GM21367 (cell line): ENCODE data around the gene MCOLN2.
"Not testable (repeated sequence)": the region's sequence is repeated elsewhere in the genome, so short reads cannot be mapped to it uniquely, and the experiment has no call there.

Experiments used
- ATAC-seq: cut with Tn5 transposase; IDR thresholded peaks from one replicate; pipeline ENCODE4 v1.9.1; 2021; ENCODE audit not compliant: unreplicated experiment

MCOLN2 gene

GRCh38 chr1:84907095-84907827 lies 89.7 kb downstream of the MCOLN2 start:
- no peak for ATAC-seq

- ATAC-seq: not testable (repeated sequence)
Observed at GRCh38 chr1:84902727-84903126, 94.2 kb downstream of the MCOLN2 start.

- ATAC-seq: no peak
Observed at GRCh38 chr1:84899969-84900368, 96.9 kb downstream of the MCOLN2 start.

GRCh38 chr1:84896279-84896678 lies 100.6 kb downstream of the MCOLN2 start:
- ATAC-seq: no peak

DNA sequence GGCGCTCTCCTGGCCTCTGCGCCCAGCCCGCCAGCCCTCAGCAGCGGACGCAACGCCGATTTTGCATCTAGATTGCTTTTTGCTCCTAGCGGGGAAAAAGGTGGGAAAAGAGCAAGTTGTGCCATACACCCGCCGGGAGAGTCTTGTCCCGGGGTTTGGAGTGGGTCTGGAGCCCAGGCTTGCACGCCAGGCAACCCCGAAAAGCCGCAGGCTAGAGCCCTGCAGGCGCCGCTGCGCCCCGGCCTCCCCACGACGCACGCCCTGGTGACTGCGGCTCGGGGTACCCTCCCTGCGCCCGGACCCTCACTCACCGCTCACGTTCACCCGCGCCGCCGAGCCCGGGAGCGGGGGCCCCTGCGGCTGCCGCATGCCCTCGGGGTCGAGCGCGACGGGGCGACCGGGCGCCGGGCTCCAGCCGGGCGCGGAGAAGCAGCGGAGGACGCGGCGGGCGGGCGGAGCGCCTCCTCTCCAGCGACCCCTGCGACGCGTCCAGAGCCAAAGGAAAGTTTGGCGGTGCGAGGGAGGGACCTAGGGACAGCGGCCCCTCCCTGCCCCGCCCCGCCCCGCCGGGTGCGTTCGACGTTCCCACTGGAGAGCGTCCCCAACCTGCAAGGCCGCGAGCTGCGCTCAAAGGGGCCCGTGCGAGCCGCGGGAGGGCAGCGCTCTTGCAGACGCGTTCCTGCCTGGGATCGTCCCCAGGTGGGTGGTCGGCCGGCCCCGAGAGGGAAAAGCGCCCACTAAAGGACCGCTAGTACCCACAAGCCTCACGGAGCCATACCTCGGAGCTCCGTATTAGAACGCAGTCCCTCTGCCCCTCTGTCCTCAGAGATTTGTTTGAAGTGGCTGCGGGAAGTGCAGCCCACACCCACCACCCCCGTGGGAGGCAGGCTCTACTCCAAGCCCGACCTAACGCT lies 104.0 kb downstream of the MCOLN2 start, which contains the start of gene LPAR3:
Gene LPAR3 (minus strand): TSS at position 502 of the 914 bp plus-strand sequence. CDS start 27,086 bp downstream, outside the sequence.
- no peak for ATAC-seq

- no peak for ATAC-seq
Observed at GRCh38 chr1:84890566-84890965, 106.3 kb downstream of the MCOLN2 start.

DNA sequence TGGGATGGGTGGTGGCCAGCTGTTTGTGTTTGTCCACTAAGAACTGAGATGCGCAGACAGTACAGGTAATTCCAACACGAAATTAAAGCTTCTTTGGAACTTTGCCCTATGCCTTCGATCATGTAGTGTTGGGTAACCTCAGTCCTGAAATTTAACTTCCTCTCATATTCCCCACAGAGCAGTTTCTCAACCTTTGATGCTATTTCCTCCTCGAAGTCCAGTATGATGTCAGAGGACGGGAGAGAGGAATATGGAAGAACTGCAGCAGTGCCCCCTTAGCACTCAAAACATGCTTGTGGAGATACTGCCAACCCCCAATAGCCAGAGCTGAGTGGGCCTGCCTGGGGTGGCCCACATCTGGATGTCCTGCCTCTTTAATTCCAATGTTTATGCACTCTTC lies 107.5 kb downstream of the MCOLN2 start:
- no peak for ATAC-seq

DNA sequence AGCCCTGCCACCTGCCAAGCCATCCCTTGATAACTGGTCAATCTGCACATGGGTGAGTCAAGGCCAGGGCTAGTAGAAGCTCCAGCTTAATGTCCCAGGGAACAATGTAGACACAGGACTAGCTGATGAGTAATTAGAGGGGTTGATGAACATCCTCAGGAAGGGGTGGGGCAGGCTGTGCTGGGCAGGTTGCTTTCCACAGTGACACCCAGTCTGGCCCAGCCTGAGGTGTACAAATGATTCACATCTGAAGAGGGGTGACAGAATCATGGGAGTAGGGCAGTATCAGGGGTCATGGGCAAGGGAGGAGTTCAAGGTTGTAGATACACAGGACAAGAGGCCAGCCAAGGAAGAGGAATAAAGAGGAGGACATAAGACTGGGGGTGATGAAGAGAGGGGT lies 108.2 kb downstream of the MCOLN2 start:
- no peak for ATAC-seq

DNA sequence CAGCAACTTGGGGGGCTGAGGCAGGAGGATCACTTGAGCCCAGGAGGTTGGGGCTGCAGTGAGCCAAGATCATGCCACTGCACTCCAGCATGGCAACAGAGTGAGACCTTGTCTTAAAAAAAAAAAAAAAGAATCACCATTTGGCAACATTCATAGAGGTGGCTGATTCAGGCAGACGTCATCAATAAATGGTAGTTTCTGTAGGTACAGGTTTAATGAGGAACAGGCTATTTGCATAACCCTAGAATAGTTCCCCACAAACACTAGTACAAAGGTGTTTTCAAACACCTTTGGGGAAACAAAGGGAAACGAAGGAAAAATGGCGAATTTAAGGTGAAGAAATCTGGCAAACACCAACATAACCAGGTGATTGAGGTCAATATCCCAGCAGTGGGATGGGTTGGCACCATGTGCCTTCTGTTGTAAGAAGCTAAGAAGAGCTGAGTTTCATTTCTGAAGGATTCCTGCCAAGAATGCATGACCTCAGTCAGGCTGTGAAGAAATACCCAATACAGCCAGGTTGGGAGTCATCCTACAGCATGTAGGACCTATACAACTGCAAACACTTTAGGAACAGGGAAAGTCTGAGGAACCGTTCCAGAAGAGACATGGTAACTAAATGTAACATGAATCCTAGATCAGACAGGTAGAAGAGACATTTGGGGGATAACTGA lies 109.5 kb downstream of the MCOLN2 start:
- ATAC-seq: no peak

DNA sequence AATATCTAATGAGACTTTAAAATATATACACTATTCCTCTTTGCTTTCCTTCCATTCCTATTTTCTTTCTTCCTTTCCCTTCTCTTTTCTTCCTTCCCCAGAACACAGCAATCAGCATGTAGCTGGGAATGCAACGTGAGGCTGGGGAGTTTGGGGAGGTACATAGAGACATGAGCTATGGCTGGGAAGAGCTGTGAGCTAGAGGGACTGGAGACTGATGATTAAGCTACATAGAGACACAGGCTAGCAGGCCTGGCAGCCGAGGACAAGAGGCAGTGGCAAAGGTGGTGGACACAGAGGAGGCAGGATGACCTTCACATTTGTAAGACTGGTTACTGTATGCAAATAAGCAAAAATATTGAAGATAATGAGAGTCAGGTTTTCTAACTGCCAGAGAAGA lies 111.4 kb downstream of the MCOLN2 start:
- no peak for ATAC-seq

- ATAC-seq: no peak
Observed at GRCh38 chr1:84884671-84885389, 112.1 kb downstream of the MCOLN2 start.

- no peak for ATAC-seq
Observed at GRCh38 chr1:84883286-84883685, 113.6 kb downstream of the MCOLN2 start.

GRCh38 chr1:84877592-84877991 lies 119.3 kb downstream of the MCOLN2 start:
- no peak for ATAC-seq

DNA sequence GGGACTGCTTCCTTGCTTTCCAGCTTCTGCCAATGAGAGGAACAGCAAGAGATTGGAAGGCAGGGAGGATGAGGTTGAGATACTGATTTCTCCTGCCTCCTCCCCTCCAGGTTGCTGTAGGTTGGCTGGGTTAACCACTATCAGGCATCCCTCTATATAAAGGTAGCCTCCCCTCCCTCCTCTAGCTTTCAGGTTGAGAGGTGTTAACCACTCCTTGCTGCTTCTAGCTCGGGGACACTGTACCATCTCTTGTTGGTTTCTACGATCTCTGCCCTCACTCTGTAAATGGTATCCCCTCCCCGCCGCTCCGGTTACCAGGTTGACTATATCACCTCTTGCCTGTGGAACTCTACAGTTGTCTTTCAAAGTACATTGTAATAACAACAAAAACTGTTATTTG lies 120.6 kb downstream of the MCOLN2 start:
- no peak for ATAC-seq
